NCI-H1417 treated with DMSO at 0.1 percent for 48 hours (cell line): ENCODE data around the gene PPARD.

Experiments used
- DNase-seq: peaks from one replicate; lab custom pipeline; 2025; lab: John Stamatoyannopoulos, UW

The PPARD gene

GRCh38 chr6:35469751-35470662 lies 127.6 kb downstream of the PPARD start:
- no peak for DNase-seq

GRCh38 chr6:35470663-35471120 lies 128.3 kb downstream of the PPARD start:
- no peak for DNase-seq

- DNase-seq: no peak
Observed at GRCh38 chr6:35471836-35472345, 129.5 kb downstream of the PPARD start.

GRCh38 chr6:35473075-35473849 lies 130.9 kb downstream of the PPARD start:
- no peak for DNase-seq

GRCh38 chr6:35473850-35474130 lies 131.4 kb downstream of the PPARD start:
- DNase-seq: no peak

GRCh38 chr6:35474131-35474941 lies 132.0 kb downstream of the PPARD start:
- no peak for DNase-seq

GRCh38 chr6:35474942-35475570 lies 132.7 kb downstream of the PPARD start:
- DNase-seq: no peak

GRCh38 chr6:35475573-35475972 lies 133.2 kb downstream of the PPARD start:
- no peak for DNase-seq

GRCh38 chr6:35476004-35476403 lies 133.6 kb downstream of the PPARD start:
- DNase-seq: no peak

- no peak for DNase-seq
Observed at GRCh38 chr6:35477028-35477427, 134.7 kb downstream of the PPARD start.
